Measurements from ENCODE around the gene CCDC181.

CCDC181 gene

GRCh38 chr1:169392406-169392805, 34.9 kb downstream of the CCDC181 start:
- no peak for FAIRE-seq

DNA sequence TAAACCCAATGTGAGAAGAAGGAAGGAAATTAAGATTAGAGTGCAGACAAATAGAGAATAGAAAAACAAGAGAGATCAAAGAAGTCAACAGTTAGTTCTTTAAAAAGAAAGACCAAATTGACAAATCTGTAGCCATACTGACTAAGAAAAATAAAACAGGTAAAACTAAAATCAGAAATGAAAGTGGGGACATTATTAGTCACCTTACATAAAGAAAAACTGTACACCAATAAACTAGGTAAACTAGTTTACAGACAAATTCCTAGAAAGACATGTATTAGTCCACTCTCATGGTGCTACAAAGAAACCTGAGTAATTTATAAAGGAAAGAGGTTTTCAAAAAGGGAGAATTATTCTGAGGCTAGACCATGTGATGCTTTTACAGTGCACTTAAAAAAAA, 37.0 kb downstream of the CCDC181 start:
- FAIRE-seq = peak; percentile 85

DNA sequence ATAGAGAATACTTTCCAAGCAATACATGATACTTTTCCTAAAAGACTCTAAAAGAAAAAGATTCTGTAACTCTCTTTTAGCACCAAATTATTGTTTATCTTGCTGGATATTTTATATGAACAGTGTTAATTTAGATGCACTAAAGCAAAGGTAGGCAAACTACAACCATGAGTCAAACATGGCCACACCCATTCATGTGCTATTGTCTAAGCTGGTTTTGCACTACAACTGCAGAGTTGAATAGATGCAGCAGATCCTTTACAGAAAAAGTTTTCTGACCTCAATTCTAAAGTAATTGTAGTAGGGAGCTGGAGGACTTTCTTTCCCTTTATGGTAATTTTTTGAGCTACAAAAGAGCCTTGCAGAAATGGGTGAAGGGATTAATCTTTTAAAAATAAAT, 39.9 kb downstream of the CCDC181 start:
- FAIRE-seq = peak; percentile 25

GRCh38 chr1:169383449-169383848, 43.8 kb downstream of the CCDC181 start:
- FAIRE-seq = no peak

DNA sequence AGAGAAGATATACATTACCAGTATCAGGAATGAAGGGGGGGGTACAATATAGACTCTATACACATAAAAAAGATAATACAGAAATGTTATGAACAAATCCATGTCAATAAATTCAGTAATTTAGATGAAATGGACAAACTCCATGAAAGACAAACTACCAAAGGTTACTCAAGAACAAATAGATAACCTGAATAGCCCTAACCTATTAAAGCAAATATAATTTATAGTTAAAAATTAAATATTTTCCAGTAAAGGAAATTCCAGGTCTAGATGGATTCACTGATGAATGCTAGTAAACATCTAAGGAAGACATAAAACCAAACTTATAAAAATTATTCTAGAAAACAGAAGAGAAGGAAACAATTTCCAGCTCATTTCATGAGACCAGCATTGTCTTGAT, 46.1 kb downstream of the CCDC181 start:
- peak; percentile 32 for FAIRE-seq

- FAIRE-seq = no peak
Measured at GRCh38 chr1:169371404-169371803, 55.9 kb downstream of the CCDC181 start.

GRCh38 chr1:169368406-169368769, 58.9 kb downstream of the CCDC181 start:
- FAIRE-seq = no peak

DNA sequence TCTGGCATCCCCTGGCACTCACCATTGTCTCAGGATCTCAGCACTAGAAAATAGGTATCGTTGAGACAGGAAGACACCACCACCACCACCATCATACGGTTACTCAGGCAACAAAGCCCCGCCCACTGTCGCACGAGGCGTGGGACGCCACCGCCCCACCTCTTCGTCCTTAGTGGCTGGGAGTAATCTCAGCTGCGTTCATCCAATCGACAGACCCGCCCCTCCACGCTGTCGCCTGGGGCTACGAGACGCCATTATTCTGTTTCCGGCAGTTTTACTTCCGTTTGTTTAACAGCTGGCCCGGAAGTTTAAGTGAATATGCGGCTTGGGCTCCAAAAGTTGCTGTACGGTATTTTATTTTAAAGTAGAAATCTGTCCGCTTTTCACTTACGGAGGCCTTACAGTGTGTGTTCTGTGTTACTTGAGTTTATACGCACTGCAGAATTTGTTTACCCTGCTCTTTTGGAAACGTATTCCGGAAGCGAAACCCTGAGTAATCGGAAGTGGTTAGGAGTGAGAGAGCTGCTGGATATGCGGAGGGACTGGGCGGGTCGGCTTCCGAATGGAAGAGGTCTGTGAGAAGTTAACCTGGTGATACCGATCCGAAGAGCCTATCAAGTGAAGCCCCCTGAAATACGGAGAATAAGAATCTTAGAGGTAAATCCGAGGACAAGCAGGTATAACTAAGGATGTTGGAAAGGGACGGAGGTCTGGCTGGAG, 59.4 kb downstream of the CCDC181 start, which contains the start of the genes BLZF1 and NME7:
TSS of gene BLZF1 (plus strand) at position 510 of the 720 bp plus-strand sequence. CDS start 1,328 bp downstream, outside the sequence.
TSS of gene NME7 (minus strand) at position 112 of the 720 bp plus-strand sequence. CDS start at position 25, 87 bp downstream.
- peak; percentile 99 for FAIRE-seq

- FAIRE-seq = no peak
Measured at GRCh38 chr1:169367096-169367685, 60.1 kb downstream of the CCDC181 start.

- FAIRE-seq = no peak
Measured at GRCh38 chr1:169364948-169365347, 62.3 kb downstream of the CCDC181 start.

GRCh38 chr1:169363046-169363730, 64.1 kb downstream of the CCDC181 start:
- no peak for FAIRE-seq

- FAIRE-seq = no peak
Measured at GRCh38 chr1:169361281-169361680, 66.0 kb downstream of the CCDC181 start.

- no peak for FAIRE-seq
Measured at GRCh38 chr1:169360415-169360814, 66.9 kb downstream of the CCDC181 start.

- FAIRE-seq = peak; percentile 96
Measured at GRCh38 chr1:169348383-169349036, 78.8 kb downstream of the CCDC181 start.

- no peak for FAIRE-seq
Measured at GRCh38 chr1:169347688-169348382, 79.4 kb downstream of the CCDC181 start.

DNA sequence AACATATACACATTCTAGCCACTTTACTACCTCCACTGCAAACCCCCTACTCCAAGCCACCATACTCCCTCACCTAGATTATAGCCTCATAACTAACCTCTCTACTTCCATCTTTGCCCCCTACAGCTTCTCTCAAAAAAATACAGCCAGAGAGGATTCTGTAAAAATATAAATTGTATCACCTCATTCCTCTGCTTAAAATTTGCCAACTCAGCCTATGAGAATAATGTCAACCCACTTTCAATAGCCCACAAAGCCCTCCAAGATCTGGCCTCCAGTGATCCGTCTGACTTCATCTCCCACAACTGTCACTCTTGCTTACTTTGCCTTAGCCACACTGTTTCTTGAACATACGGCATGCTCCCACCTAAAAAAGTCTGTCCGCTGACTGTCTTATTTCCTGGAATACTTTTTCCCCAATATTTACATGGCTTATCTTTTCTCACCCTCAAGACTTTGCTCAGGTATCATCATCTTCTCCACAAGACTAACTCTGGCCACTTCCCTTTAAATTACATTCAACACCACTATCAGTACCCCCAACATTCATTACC, 81.2 kb downstream of the CCDC181 start:
- no peak for FAIRE-seq

DNA sequence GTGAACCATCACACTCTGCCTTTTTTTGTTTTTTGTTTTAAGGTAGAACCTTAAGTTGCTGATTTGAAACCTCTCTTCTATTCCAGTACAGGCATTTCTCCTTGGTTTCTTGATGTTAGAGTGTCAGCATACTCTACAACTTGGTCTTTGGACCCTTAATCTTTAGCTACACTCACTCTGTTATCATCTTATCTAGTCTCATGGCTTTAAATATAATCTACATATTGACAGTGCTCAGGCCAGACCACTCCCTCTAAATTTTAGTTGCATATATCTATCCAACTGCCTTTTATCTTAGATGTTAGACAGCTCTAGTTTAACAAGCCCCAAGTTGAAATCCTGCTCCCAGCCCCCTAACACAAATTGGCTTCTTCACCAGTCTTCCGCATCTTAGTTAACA, 81.8 kb downstream of the CCDC181 start:
- no peak for FAIRE-seq
